Glutamatergic neuron (in vitro differentiated cells): ENCODE results near the gene NPNT. TPM values are rescaled to one million over a fixed set of nuclear protein-coding genes. Genes with fewer than 3 reads are reported as not detected.

ENCODE experiments used
- DNase-seq: peaks from one replicate; pipeline ENCODE4 v3.0.0; 2022
- H3K27ac Mint-ChIP-seq: one replicate; pipeline ENCODE4 v1.8.0; 2020; ENCODE audit warnings: mild to moderate bottlenecking, mixed read lengths, inconsistent platforms; ENCODE audit not compliant: unreplicated experiment
- H3K27me3 Mint-ChIP-seq: one replicate; pipeline ENCODE4 v1.8.0; 2020; ENCODE audit warnings: mild to moderate bottlenecking, moderate library complexity, mixed read lengths, inconsistent platforms; ENCODE audit not compliant: unreplicated experiment
- H3K36me3 Mint-ChIP-seq: one replicate; pipeline ENCODE4 v1.8.0; 2020; ENCODE audit warnings: mild to moderate bottlenecking, mixed read lengths, inconsistent platforms; ENCODE audit not compliant: unreplicated experiment
- H3K4me1 Mint-ChIP-seq: one replicate; pipeline ENCODE4 v1.8.0; 2020; ENCODE audit warnings: mild to moderate bottlenecking, low read depth, mixed read lengths, inconsistent platforms; ENCODE audit not compliant: unreplicated experiment
- H3K4me3 Mint-ChIP-seq: one replicate; pipeline ENCODE4 v1.8.0; 2020; ENCODE audit warnings: mild to moderate bottlenecking, mixed read lengths, inconsistent platforms; ENCODE audit not compliant: unreplicated experiment
- H3K9me3 Mint-ChIP-seq: one replicate; pipeline ENCODE4 v1.8.0; 2020; ENCODE audit warnings: mild to moderate bottlenecking, moderate library complexity, mixed read lengths, inconsistent platforms; ENCODE audit not compliant: unreplicated experiment
- CTCF ChIP-seq: fragments of 200-600 bp; sonication (generic); IDR thresholded peaks from one replicate; pipeline ENCODE4 v1.5.0; 2021; ENCODE audit not compliant: partially characterized antibody, unreplicated experiment
- total RNA-seq: library from RNA; stranded (reverse); fragmentation: NEBNext Ultra II Directional; extraction: Animal tissue kit (Norgen Biotek cat#: 25700); gene quantifications from one replicate; pipeline ENCODE4 v1.2.1, GENCODE V29; 2021; ENCODE audit not compliant: unreplicated experiment

Gene NPNT
- total RNA-seq, 1 donor from 2014 or later = not detected

- Mint-ChIP-seq H3K36me3 (no peaks in the 10 kb centered on the region), H3K27ac (no peak overlapping the region), H3K9me3 (no peaks in the 10 kb centered on the region), H3K27me3 (peaks cover 7% of the 10 kb centered on the region), H3K4me3 (no peak overlapping the region), H3K4me1 (no peaks in the 10 kb centered on the region)
- TF ChIP-seq CTCF = no peak
- DNase-seq = no peak
These were observed 5.3 kb downstream of the NPNT start for GRCh38 chr4:105900541-105900940.

- TF ChIP-seq CTCF = no peak
- Mint-ChIP-seq H3K9me3 (no peaks in the 10 kb centered on the region), H3K27me3 (peaks cover 5% of the 10 kb centered on the region), H3K36me3 (no peaks in the 10 kb centered on the region), H3K4me1 (no peaks in the 10 kb centered on the region), H3K27ac (no peak overlapping the region), H3K4me3 (no peak overlapping the region)
- no peak for DNase-seq
These were observed 7.4 kb downstream of the NPNT start for GRCh38 chr4:105902550-105903262.

- Mint-ChIP-seq H3K36me3 (no peaks in the 10 kb centered on the region), H3K9me3 (no peaks in the 10 kb centered on the region), H3K4me3 (no peak overlapping the region), H3K27me3 (no peaks in the 10 kb centered on the region), H3K27ac (no peak overlapping the region), H3K4me1 (peaks cover 5% of the 10 kb centered on the region)
- DNase-seq = no peak
- no peak for TF ChIP-seq CTCF
These were observed 14.6 kb downstream of the NPNT start for GRCh38 chr4:105909787-105910281.

GRCh38 chr4:105911426-105911825 lies 16.2 kb downstream of the NPNT start:
- H3K4me1 Mint-ChIP-seq = peaks cover 8% of the 10 kb centered on the region
- H3K4me3 Mint-ChIP-seq = no peak overlapping the region
- no peaks in the 10 kb centered on the region for H3K9me3 Mint-ChIP-seq
- no peaks in the 10 kb centered on the region for H3K36me3 Mint-ChIP-seq
- no peak overlapping the region for H3K27ac Mint-ChIP-seq
- no peaks in the 10 kb centered on the region for H3K27me3 Mint-ChIP-seq
- no peak for DNase-seq
- no peak for TF ChIP-seq CTCF

GRCh38 chr4:105912633-105913032 lies 17.4 kb downstream of the NPNT start:
- no peak for TF ChIP-seq CTCF
- no peak overlapping the region for H3K4me3 Mint-ChIP-seq
- no peak for DNase-seq
- no peaks in the 10 kb centered on the region for H3K27me3 Mint-ChIP-seq
- H3K27ac Mint-ChIP-seq = no peak overlapping the region
- no peaks in the 10 kb centered on the region for H3K9me3 Mint-ChIP-seq
- peaks cover 8% of the 10 kb centered on the region for H3K4me1 Mint-ChIP-seq
- no peaks in the 10 kb centered on the region for H3K36me3 Mint-ChIP-seq
